ENCODE measurements around the gene SNCB. TPM values are rescaled to one million over a fixed set of nuclear protein-coding genes. Genes with fewer than 3 reads are reported as not detected.

Gene SNCB
- total and polyA plus RNA-seq, 2 donors (not counting 1 experiment from before 2014, with no cell fraction given): 0.17 to 0.22 TPM

- Histone ChIP-seq H3K9me3 (ENCODE audit: control insufficient read depth, insufficient read depth, low read depth, low read length) (no peaks in the 10 kb centered on the region), H3K9ac (ENCODE audit: insufficient read depth, low read length) (no peak overlapping the region), H3K27me3 (ENCODE audit: control insufficient read depth, insufficient read depth, low read length) (peaks cover 27% of the 10 kb centered on the region), H3K36me3 (ENCODE audit: control insufficient read depth, insufficient read depth, low read length) (no peaks in the 10 kb centered on the region), H2AFZ (ENCODE audit: low read length) (no peak overlapping the region), H4K20me1 (ENCODE audit: control insufficient read depth, extremely low read depth, insufficient read depth, low read length) (no peaks in the 10 kb centered on the region), H3K4me3 (replicated peaks in 1 of 4; ENCODE audit: control extremely low read depth in 1 of 4, insufficient read depth in 1 of 4, low read depth in 3 of 4, low read length in 4 of 4) (no peak overlapping the region), H3K27ac (ENCODE audit: insufficient read depth, low read length) (no peak overlapping the region), H3K4me2 (ENCODE audit: extremely low read depth, insufficient read depth, low read length) (no peak overlapping the region), H3K4me1 (ENCODE audit: control insufficient read depth, extremely low read depth, insufficient read depth, low read length) (peaks cover 5% of the 10 kb centered on the region), H3K79me2 (ENCODE audit: control insufficient read depth, insufficient read depth, low read length) (no peaks in the 10 kb centered on the region)
- DNase-seq (ENCODE audit: low read depth in 2 of 2): no peak
- TF ChIP-seq EZH2 (IDR thresholded peaks at IDR 0.05; ENCODE audit: low read length, missing control alignments) (no peak), CTCF (conservative IDR thresholded peaks at IDR 0.05 in 1 of 2, IDR thresholded peaks at IDR 0.05 in 1 of 2; ENCODE audit: low read depth in 1 of 2, low read length in 2 of 2) (no peak)
Observed at GRCh38 chr5:176674799-176675198, 44.5 kb upstream of the SNCB start.

- no peaks in the 10 kb centered on the region for H3K36me3 ChIP-seq (ENCODE audit: control insufficient read depth, insufficient read depth, low read length)
- no peaks in the 10 kb centered on the region for H3K79me2 ChIP-seq (ENCODE audit: control insufficient read depth, insufficient read depth, low read length)
- no peaks in the 10 kb centered on the region for H3K9me3 ChIP-seq (ENCODE audit: control insufficient read depth, insufficient read depth, low read depth, low read length)
- no peak for DNase-seq (ENCODE audit: low read depth in 2 of 2)
- TF ChIP-seq CTCF (conservative IDR thresholded peaks at IDR 0.05 in 1 of 2, IDR thresholded peaks at IDR 0.05 in 1 of 2; ENCODE audit: low read depth in 1 of 2, low read length in 2 of 2): no peak
- no peak for TF ChIP-seq EZH2 (IDR thresholded peaks at IDR 0.05; ENCODE audit: low read length, missing control alignments)
- peaks cover 24% of the 10 kb centered on the region for H3K27me3 ChIP-seq (ENCODE audit: control insufficient read depth, insufficient read depth, low read length)
- H3K9ac ChIP-seq (ENCODE audit: insufficient read depth, low read length): no peak overlapping the region
- no peaks in the 10 kb centered on the region for H4K20me1 ChIP-seq (ENCODE audit: control insufficient read depth, extremely low read depth, insufficient read depth, low read length)
- no peak overlapping the region for H3K4me2 ChIP-seq (ENCODE audit: extremely low read depth, insufficient read depth, low read length)
- peaks cover 5% of the 10 kb centered on the region for H3K4me1 ChIP-seq (ENCODE audit: control insufficient read depth, extremely low read depth, insufficient read depth, low read length)
- H2AFZ ChIP-seq (ENCODE audit: low read length): no peak overlapping the region
- no peak overlapping the region for H3K27ac ChIP-seq (ENCODE audit: insufficient read depth, low read length)
- H3K4me3 ChIP-seq (replicated peaks in 1 of 4; ENCODE audit: control extremely low read depth in 1 of 4, insufficient read depth in 1 of 4, low read depth in 3 of 4, low read length in 4 of 4): no peak overlapping the region
Observed at GRCh38 chr5:176673651-176674583, 43.6 kb upstream of the SNCB start.

GRCh38 chr5:176671890-176672747 is 41.8 kb upstream of the SNCB start:
- no peak for TF ChIP-seq CTCF (conservative IDR thresholded peaks at IDR 0.05 in 1 of 2, IDR thresholded peaks at IDR 0.05 in 1 of 2; ENCODE audit: low read depth in 1 of 2, low read length in 2 of 2)
- no peak for TF ChIP-seq EZH2 (IDR thresholded peaks at IDR 0.05; ENCODE audit: low read length, missing control alignments)
- Histone ChIP-seq H3K9ac (ENCODE audit: insufficient read depth, low read length) (no peak overlapping the region), H3K79me2 (ENCODE audit: control insufficient read depth, insufficient read depth, low read length) (no peaks in the 10 kb centered on the region), H3K4me2 (ENCODE audit: extremely low read depth, insufficient read depth, low read length) (no peak overlapping the region), H3K9me3 (ENCODE audit: control insufficient read depth, insufficient read depth, low read depth, low read length) (no peaks in the 10 kb centered on the region), H3K4me1 (ENCODE audit: control insufficient read depth, extremely low read depth, insufficient read depth, low read length) (peaks cover 5% of the 10 kb centered on the region), H3K27me3 (ENCODE audit: control insufficient read depth, insufficient read depth, low read length) (peaks cover 26% of the 10 kb centered on the region), H2AFZ (ENCODE audit: low read length) (no peak overlapping the region), H3K4me3 (replicated peaks in 1 of 4; ENCODE audit: control extremely low read depth in 1 of 4, insufficient read depth in 1 of 4, low read depth in 3 of 4, low read length in 4 of 4) (no peak overlapping the region), H3K27ac (ENCODE audit: insufficient read depth, low read length) (no peak overlapping the region), H4K20me1 (ENCODE audit: control insufficient read depth, extremely low read depth, insufficient read depth, low read length) (no peaks in the 10 kb centered on the region), H3K36me3 (ENCODE audit: control insufficient read depth, insufficient read depth, low read length) (no peaks in the 10 kb centered on the region)
- DNase-seq (ENCODE audit: low read depth in 2 of 2): no peak
